OCI-LY3 (cell line): ENCODE data around the gene CFAP58.

Source experiments
- H2AFZ ChIP-seq: fragments of 200-600, 300-600 bp; shearing (Covaris generic); 2 replicates; pipeline ENCODE4 v1.6.0; 2014; ENCODE audit warnings: antibody characterized with exemption, low read depth, low read length
- H3K27ac ChIP-seq: fragments of 200-600, 300-600 bp; sonication (generic); 2 replicates; pipeline ENCODE4 v1.5.1; 2014; ENCODE audit warnings: mild to moderate bottlenecking, low read length, moderate library complexity, mixed read lengths
- H3K27me3 ChIP-seq: fragments of 200-600, 300-600 bp; sonication (generic); 2 replicates; pipeline ENCODE4 v1.6.1; 2014; ENCODE audit warnings: low read depth, low read length, mixed read lengths
- H3K36me3 ChIP-seq: fragments of 200-600, 300-600 bp; sonication (generic); replicated peaks from 2 replicates; pipeline ENCODE3; 2014; ENCODE audit warnings: low read depth, low read length, mixed read lengths
- H3K4me1 ChIP-seq: fragments of 300-600, 200-600 bp; sonication (generic); 2 replicates; pipeline ENCODE4 v1.6.1; 2014; ENCODE audit warnings: low read length, mixed read lengths
- H3K4me2 ChIP-seq: fragments of 200-600, 300-600 bp; sonication (generic); 2 replicates; pipeline ENCODE4 v1.6.1; 2014; ENCODE audit warnings: low read length, mixed read lengths
- H3K4me3 ChIP-seq: fragments of 300-600, 200-600 bp; sonication (generic); 2 replicates; pipeline ENCODE4 v1.5.1; 2014; ENCODE audit warnings: antibody characterized with exemption, mild to moderate bottlenecking, low read length, moderate library complexity
- H3K79me2 ChIP-seq: fragments of 300-600, 200-600 bp; shearing (Covaris generic); 2 replicates; pipeline ENCODE4 v1.6.1; 2014; ENCODE audit warnings: mild to moderate bottlenecking, low read length, mixed read lengths
- H3K9ac ChIP-seq: fragments of 300-600, 200-600 bp; shearing (Covaris generic); 2 replicates; pipeline ENCODE4 v1.6.0; 2014; ENCODE audit warnings: mild to moderate bottlenecking, low read length, moderate library complexity
- H3K9me3 ChIP-seq: fragments of 200-600, 300-600 bp; shearing (Covaris generic); 2 replicates; pipeline ENCODE4 v1.6.1; 2014; ENCODE audit warnings: low read length, mixed read lengths; ENCODE audit not compliant: insufficient read depth
- H4K20me1 ChIP-seq: fragments of 200-600, 300-600 bp; sonication (generic); 2 replicates; pipeline ENCODE4 v1.6.1; 2016; ENCODE audit warnings: low read length, mixed read lengths; ENCODE audit not compliant: insufficient read depth
- CTCF ChIP-seq: fragments of 200-600, 300-600 bp; sonication (generic); IDR thresholded peaks from 2 replicates; pipeline ENCODE4 v1.5.1; 2014; ENCODE audit warnings: antibody characterized with exemption, low read length, low read depth
- EZH2phosphoT487 ChIP-seq: fragments of 200-600 bp; shearing (Covaris generic); IDR thresholded peaks from 2 replicates; pipeline ENCODE4 v1.6.1; 2018; ENCODE audit warnings: antibody characterized with exemption, mixed run types, low read depth

CFAP58 gene

GRCh38 chr10:104447331-104447730 lies 93.7 kb downstream of the CFAP58 start:
- no peak for TF ChIP-seq EZH2phosphoT487

DNA sequence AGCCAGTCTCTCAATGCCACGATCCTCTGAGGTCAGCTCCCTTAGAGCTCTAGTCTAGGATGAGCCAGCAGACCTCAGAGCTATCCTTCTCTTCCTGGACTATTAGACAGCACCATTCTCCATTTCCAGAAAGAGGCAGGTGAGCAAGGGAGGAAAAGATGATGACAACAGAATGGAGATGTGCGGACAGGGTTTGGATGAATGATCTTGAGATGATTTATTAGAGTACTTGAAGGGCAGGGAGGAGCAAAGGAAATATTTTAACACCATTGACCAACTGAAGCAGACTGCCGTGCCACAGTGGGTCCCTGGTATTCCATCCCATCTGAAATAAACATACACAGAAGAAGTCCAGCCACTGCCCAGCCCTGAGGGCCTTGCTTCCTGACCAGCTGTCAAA lies 94.3 kb downstream of the CFAP58 start:
- H3K4me1 ChIP-seq, result no peaks in the 10 kb centered on the region

More at GRCh38 chr10:104447331-104447730, 93.7 kb downstream of the CFAP58 start:
- Histone ChIP-seq H3K4me3 (no peak overlapping the region), H2AFZ (no peak overlapping the region), H4K20me1 (no peaks in the 10 kb centered on the region), H3K27me3 (peaks cover 4% of the 10 kb centered on the region; the same call in 1 of the 2 replicates), H3K27ac (no peak overlapping the region), H3K79me2 (no peaks in the 10 kb centered on the region), H3K4me2 (no peak overlapping the region), H3K4me1 (no peaks in the 10 kb centered on the region), H3K36me3 (no peaks in the 10 kb centered on the region), H3K9me3 (no peaks in the 10 kb centered on the region), H3K9ac (no peak overlapping the region)

DNA sequence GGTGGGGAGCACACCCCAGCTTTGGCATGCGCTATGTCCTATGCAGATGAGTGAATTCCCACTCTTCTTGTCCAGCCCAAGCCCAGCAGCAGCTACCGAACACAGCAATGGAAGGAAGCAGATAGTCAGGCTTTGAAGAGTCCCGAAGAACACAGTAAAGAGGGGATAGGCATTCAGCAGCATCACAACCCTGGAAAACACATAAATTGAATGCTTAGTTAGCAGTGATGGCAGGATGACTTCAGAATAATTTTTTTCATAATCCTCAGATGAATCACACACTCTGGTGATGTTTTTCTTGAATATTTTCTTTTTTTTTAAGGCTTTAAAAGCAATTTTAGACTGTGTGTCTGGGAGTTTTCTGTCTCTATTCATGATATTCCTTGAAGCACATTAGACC lies 95.8 kb downstream of the CFAP58 start:
- Histone ChIP-seq H3K4me2 (no peak overlapping the region), H3K36me3 (no peaks in the 10 kb centered on the region), H3K9me3 (no peaks in the 10 kb centered on the region), H3K9ac (no peak overlapping the region), H3K79me2 (no peaks in the 10 kb centered on the region), H3K4me3 (no peak overlapping the region), H4K20me1 (no peaks in the 10 kb centered on the region), H3K4me1 (no peaks in the 10 kb centered on the region), H3K27me3 (peaks cover 4% of the 10 kb centered on the region; the same call in 1 of the 2 replicates), H3K27ac (no peak overlapping the region), H2AFZ (no peak overlapping the region)
- TF ChIP-seq EZH2phosphoT487, result no peak
- no peak for TF ChIP-seq CTCF

More for the DNA sequence above, 94.3 kb downstream of the CFAP58 start:
- Histone ChIP-seq H3K27ac (no peak overlapping the region), H3K4me3 (no peak overlapping the region), H3K36me3 (no peaks in the 10 kb centered on the region), H3K9ac (no peak overlapping the region), H4K20me1 (no peaks in the 10 kb centered on the region), H3K27me3 (peaks cover 4% of the 10 kb centered on the region; the same call in 1 of the 2 replicates), H3K79me2 (no peaks in the 10 kb centered on the region), H2AFZ (no peak overlapping the region), H3K9me3 (no peaks in the 10 kb centered on the region), H3K4me2 (no peak overlapping the region)
- TF ChIP-seq EZH2phosphoT487, result no peak
- TF ChIP-seq CTCF, result no peak

DNA sequence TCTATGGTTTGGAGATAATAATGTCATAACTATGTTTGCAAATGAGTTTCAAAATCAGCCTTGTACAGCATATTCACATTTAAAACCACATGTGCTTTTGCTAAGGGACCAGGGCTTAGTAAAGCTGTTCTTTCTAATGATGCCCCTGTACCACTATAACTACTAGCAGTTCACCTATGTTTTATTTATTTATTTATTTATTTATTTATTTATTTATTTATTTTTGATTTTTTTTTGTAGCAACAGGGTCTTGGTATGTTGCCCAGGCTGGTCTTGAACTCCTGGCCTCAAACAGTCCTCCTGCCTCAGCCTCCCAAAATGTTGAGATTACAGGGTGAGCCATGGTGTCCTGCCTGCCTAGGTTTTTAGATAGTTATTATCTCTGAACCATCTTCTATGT lies 96.9 kb downstream of the CFAP58 start:
- H3K27me3 ChIP-seq, result peaks cover 4% of the 10 kb centered on the region; the same call in 1 of the 2 replicates
- no peaks in the 10 kb centered on the region for H3K36me3 ChIP-seq
- TF ChIP-seq CTCF (no peak), EZH2phosphoT487 (no peak)
- no peaks in the 10 kb centered on the region for H3K9me3 ChIP-seq
- no peak overlapping the region for H3K27ac ChIP-seq
- H3K4me1 ChIP-seq, result no peaks in the 10 kb centered on the region
- no peak overlapping the region for H3K4me3 ChIP-seq
- no peak overlapping the region for H2AFZ ChIP-seq
- H4K20me1 ChIP-seq, result no peaks in the 10 kb centered on the region
- no peaks in the 10 kb centered on the region for H3K79me2 ChIP-seq
- no peak overlapping the region for H3K9ac ChIP-seq
- H3K4me2 ChIP-seq, result no peak overlapping the region
